ENCODE results near the gene PPFIA4.

PPFIA4 gene

DNA sequence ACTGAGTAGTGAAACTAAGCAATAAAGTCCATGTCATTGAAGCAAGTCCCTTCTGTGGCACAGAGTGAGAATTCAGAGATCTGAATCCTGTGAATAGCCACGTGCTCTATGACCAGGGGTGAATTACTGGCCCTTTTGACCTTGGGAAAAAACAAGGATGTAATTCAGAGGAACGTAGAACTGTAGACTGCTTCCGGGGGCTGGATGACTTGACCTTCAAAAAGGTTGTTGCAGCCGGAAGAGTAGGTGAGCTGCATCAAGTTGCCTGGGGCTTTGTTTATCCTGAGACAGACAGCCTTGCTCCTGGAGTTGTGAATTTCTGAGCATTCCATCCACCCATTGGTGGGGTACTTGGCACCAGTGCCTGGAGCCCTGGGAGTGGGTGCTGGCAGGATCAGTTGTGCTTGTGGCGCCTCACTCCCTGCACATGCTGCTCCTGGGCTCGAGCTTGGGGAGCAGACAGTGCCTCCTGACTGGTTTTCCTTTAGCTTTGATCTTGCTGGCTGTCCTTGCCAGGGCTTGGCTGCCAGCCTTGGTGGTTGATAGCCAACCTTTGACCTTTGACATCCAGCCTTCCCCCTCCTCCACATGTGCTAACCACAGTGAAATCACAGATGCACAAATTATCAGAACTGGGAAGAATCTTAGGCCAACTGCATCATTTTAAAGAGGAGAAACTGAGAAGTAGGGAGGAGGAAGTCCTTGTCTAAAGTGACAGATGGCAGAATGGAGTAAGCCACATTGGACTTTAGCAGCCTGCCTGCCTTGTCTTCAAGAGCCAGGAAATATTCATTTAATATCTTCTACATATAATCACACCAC, 75.7 kb downstream of the PPFIA4 start:
- ChIA-PET CTCF (interaction anchor here (0.7 to 2.3 kb wide), 2 partner anchors 16 to 24 kb away, joined by 3 to 7 read pairs; no protein-coding TSS in a partner anchor), POLR2A (no interaction called here)
- no peak for TF ChIP-seq CTCF (IDR thresholded peaks at IDR 0.05; ENCODE audit: control extremely low read depth, extremely low read depth, low read depth, missing control alignments)
- DNase-seq (ENCODE audit: extremely low spot score) = no peak

DNA sequence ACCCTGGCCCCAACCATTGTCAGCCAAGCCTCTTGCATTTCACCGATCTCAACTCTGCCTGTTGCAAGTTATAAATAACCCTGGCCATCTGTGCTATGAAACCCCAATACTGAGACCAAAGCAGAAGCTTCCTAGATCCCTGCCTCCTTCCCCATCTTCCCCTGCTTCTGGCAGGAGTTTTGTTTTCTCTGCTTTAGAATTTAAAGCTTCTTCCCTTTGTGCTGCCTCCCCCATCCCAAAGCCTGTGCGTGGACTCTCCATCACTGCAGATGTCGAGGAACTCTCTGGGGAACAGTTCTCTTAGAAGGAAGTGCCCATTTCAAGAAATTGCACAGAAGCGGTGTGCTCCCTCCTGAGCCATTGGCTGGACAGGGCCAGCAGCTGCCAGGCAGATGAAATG, 76.9 kb downstream of the PPFIA4 start:
- POLR2A ChIA-PET = no interaction called here
- no peak for DNase-seq (ENCODE audit: extremely low spot score)
- CTCF ChIA-PET = interaction anchor here (0.7 to 2.3 kb wide), 4 partner anchors 13 to 23 kb away, joined by 3 to 7 read pairs (median 4); partner anchors contain the start of gene MYOG
- no peak for TF ChIP-seq CTCF (IDR thresholded peaks at IDR 0.05; ENCODE audit: control extremely low read depth, extremely low read depth, low read depth, missing control alignments)

GRCh38 chr1:203103829-203104495, 77.7 kb downstream of the PPFIA4 start:
- no peak for DNase-seq (ENCODE audit: extremely low spot score)
- ChIA-PET POLR2A (no interaction called here), CTCF (interaction anchor here (1.2 to 2.3 kb wide), 3 partner anchors 12 to 18 kb away, joined by 3 to 7 read pairs (median 4); partner anchors contain the start of gene MYOG)
- no peak for TF ChIP-seq CTCF (IDR thresholded peaks at IDR 0.05; ENCODE audit: control extremely low read depth, extremely low read depth, low read depth, missing control alignments)

- TF ChIP-seq CTCF (IDR thresholded peaks at IDR 0.05; ENCODE audit: control extremely low read depth, extremely low read depth, low read depth, missing control alignments) = no peak
- ChIA-PET POLR2A (no interaction called here), CTCF (interaction anchor here (2.3 kb wide), 1 partner anchor 13 kb away, joined by 7 read pairs; no protein-coding TSS in a partner anchor)
- DNase-seq (ENCODE audit: extremely low spot score) = no peak
Observed at GRCh38 chr1:203104789-203105390, 78.6 kb downstream of the PPFIA4 start.

DNA sequence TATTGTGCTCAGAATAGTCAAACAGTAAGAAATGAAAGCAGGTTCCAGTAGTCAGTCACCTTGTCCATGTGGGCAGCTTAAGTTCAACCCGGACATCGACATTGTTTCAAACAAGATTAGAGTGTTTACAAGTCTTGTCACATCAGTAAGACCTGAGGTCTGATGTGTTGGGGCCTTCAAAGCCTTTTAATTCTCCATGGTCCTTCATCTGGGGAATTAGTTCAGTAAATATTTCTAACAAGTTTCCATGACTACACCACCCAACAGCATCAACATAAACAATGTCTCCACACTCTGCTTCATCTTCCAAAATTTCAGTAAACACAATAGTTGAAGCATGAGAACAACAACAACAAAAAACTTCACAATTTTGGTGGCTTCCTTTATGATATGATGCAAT, 86.2 kb downstream of the PPFIA4 start:
- ChIA-PET POLR2A (no interaction called here), CTCF (no interaction called here)
- TF ChIP-seq CTCF (IDR thresholded peaks at IDR 0.05; ENCODE audit: control extremely low read depth, extremely low read depth, low read depth, missing control alignments) = no peak
- DNase-seq (ENCODE audit: extremely low spot score) = no peak

GRCh38 chr1:203113308-203113707, 87.0 kb downstream of the PPFIA4 start:
- CTCF ChIA-PET = interaction anchor here (0.7 kb wide), 1 partner anchor 59 kb away, joined by 3 read pairs; no protein-coding TSS in a partner anchor
- POLR2A ChIA-PET = no interaction called here
- no peak for TF ChIP-seq CTCF (IDR thresholded peaks at IDR 0.05; ENCODE audit: control extremely low read depth, extremely low read depth, low read depth, missing control alignments)
- DNase-seq (ENCODE audit: extremely low spot score) = no peak

All from GM10248 (cell line).